SK-N-SH (cell line): ENCODE data around the gene WNT3. TPM values are rescaled to one million over a fixed set of nuclear protein-coding genes. Genes with fewer than 3 reads are reported as not detected.

ENCODE experiments used
- CTCF ChIA-PET: fragments of 300-600, 350-600 bp; formaldehyde crosslinking; extraction: SDS; loops from one replicate; lab custom pipeline; 2021; lab: Yijun Ruan, JAX
- POLR2A ChIA-PET: fragments of 350-600 bp; sonication (Branson Sonifier 250); formaldehyde crosslinking; extraction: SDS; loops from one replicate; lab custom pipeline; 2020; ENCODE audit warnings: antibody characterized with exemption, inconsistent platforms; lab: Yijun Ruan, JAX
- DNase-seq: peaks from one replicate; pipeline ENCODE4 v3.0.0; 2012
- H2AFZ ChIP-seq: fragments of 200-600 bp; sonication (generic); 2 replicates; pipeline ENCODE4 v1.8.1; 2016; ENCODE audit warnings: antibody characterized with exemption, mild to moderate bottlenecking, low read depth
- H3F3A ChIP-seq: fragments of 200-600 bp; sonication (generic); replicated peaks from 2 replicates; pipeline ENCODE3; 2016; ENCODE audit warnings: antibody characterized with exemption, mild to moderate bottlenecking; ENCODE audit not compliant: insufficient read depth
- H3K27ac ChIP-seq, 2 experiments: fragments of 200-500 bp in 1 of 2; fragments of 200-600 bp in 1 of 2; sonication (Bioruptor generic) in 1 of 2; sonication (generic), shearing (Covaris generic) in 1 of 2; 2 replicates each; pipeline versions ENCODE4 v1.5.1 to v1.6.1; 2014 to 2016; ENCODE audit warnings: low read depth in 2 of 2, inconsistent platforms in 1 of 2, low read length in 1 of 2, mild to moderate bottlenecking in 1 of 2, mixed read lengths in 1 of 2
- H3K27me3 ChIP-seq: fragments of 200-600 bp; sonication (generic), shearing (Covaris generic); 2 replicates; pipeline ENCODE4 v1.6.1; 2016; ENCODE audit warnings: mixed run types; ENCODE audit not compliant: insufficient read depth
- H3K36me3 ChIP-seq, 2 experiments: fragments of 200-500 bp in 1 of 2; fragments of 200-600 bp in 1 of 2; sonication (Bioruptor generic) in 1 of 2; sonication (generic) in 1 of 2; replicated peaks in 1 of 2; 2 replicates each; pipeline versions ENCODE3 to v1.5.1; 2014 to 2016; ENCODE audit warnings: low read length in 1 of 2, mild to moderate bottlenecking in 1 of 2; ENCODE audit not compliant: insufficient read depth in 2 of 2, control insufficient read depth in 1 of 2
- H3K4me1 ChIP-seq, 2 experiments: fragments of 200-500 bp in 1 of 2; fragments of 200-600 bp in 1 of 2; sonication (Bioruptor generic) in 1 of 2; sonication (generic), shearing (Covaris generic) in 1 of 2; 2 replicates each; pipeline versions ENCODE4 v1.5.1 to v1.6.1; 2014 to 2016; ENCODE audit warnings: low read depth in 1 of 2, low read length in 1 of 2, mixed run types in 1 of 2; ENCODE audit not compliant: insufficient read depth in 2 of 2, control insufficient read depth in 1 of 2
- H3K4me2 ChIP-seq: fragments of 200-600 bp; sonication (generic), shearing (Covaris generic); 2 replicates; pipeline ENCODE4 v1.6.1; 2017; ENCODE audit warnings: mixed run types
- H3K4me3 ChIP-seq, 2 experiments: fragments of 200-500 bp in 1 of 2; fragments of 200-600 bp in 1 of 2; sonication (Bioruptor generic) in 1 of 2; sonication (generic), shearing (Covaris generic) in 1 of 2; 2 replicates each; pipeline versions ENCODE4 v1.5.1 to v1.8.1; 2014 to 2016; ENCODE audit warnings: low read depth in 2 of 2, inconsistent platforms in 1 of 2, low read length in 1 of 2, mild to moderate bottlenecking in 1 of 2, mixed read lengths in 1 of 2, moderate library complexity in 1 of 2
- H3K79me2 ChIP-seq: fragments of 200-600 bp; sonication (generic); 2 replicates; pipeline ENCODE4 v1.8.1; 2017; ENCODE audit warnings: mild to moderate bottlenecking; ENCODE audit not compliant: insufficient read depth
- H3K9ac ChIP-seq: fragments of 200-600 bp; sonication (generic); 2 replicates; pipeline ENCODE4 v1.6.1; 2017; ENCODE audit warnings: mixed run types
- H3K9me2 ChIP-seq: fragments of 200-600 bp; sonication (generic); 2 replicates; pipeline ENCODE4 v1.6.1; 2017; ENCODE audit warnings: mixed run types
- H3K9me3 ChIP-seq: fragments of 200-600 bp; sonication (generic); 2 replicates; pipeline ENCODE4 v1.6.1; 2017; ENCODE audit warnings: mixed run types, mild to moderate bottlenecking, moderate library complexity
- H4K20me1 ChIP-seq: fragments of 200-600 bp; sonication (generic); 2 replicates; pipeline ENCODE4 v1.6.1; 2017; ENCODE audit warnings: mild to moderate bottlenecking, mixed run types; ENCODE audit not compliant: insufficient read depth
- ELF1 ChIP-seq: IDR thresholded peaks from 2 replicates; pipeline ENCODE4 v1.4.0; 2012
- EZH2phosphoT487 ChIP-seq: fragments of 200-600 bp; sonication (generic); IDR thresholded peaks from 2 replicates; pipeline ENCODE4 v1.6.1; 2017; ENCODE audit warnings: low read depth, mixed run types, mild to moderate bottlenecking, antibody characterized with exemption, moderate library complexity, borderline replicate concordance
- FOSL2 ChIP-seq: IDR thresholded peaks from 2 replicates; pipeline ENCODE4 v1.4.0; 2012; ENCODE audit warnings: low read depth, mild to moderate bottlenecking, moderate library complexity, borderline replicate concordance
- FOXM1 ChIP-seq: IDR thresholded peaks from 2 replicates; pipeline ENCODE4 v1.4.0; 2012; ENCODE audit warnings: low read depth, mild to moderate bottlenecking
- GABPA ChIP-seq: IDR thresholded peaks from 2 replicates; pipeline ENCODE4 v1.4.0; 2012; ENCODE audit warnings: low read depth, mild to moderate bottlenecking
- JUND ChIP-seq: IDR thresholded peaks from 2 replicates; pipeline ENCODE4 v1.4.0; 2012
- MAX ChIP-seq: IDR thresholded peaks from 2 replicates; pipeline ENCODE4 v1.4.0; 2012; ENCODE audit warnings: low read depth
- MXI1 ChIP-seq: IDR thresholded peaks from 2 replicates; pipeline ENCODE4 v1.6.1; 2012; ENCODE audit warnings: mild to moderate bottlenecking, low read depth, low read length, improper control_type of control experiment
- PBX3 ChIP-seq: IDR thresholded peaks from 2 replicates; pipeline ENCODE4; 2012
- REST ChIP-seq: IDR thresholded peaks from 2 replicates; pipeline ENCODE4 v1.6.1; 2012; ENCODE audit warnings: mild to moderate bottlenecking, low read depth, low read length, moderate library complexity
- SIN3A ChIP-seq: IDR thresholded peaks from 2 replicates; pipeline ENCODE4 v1.6.1; 2012; ENCODE audit warnings: low read depth, mild to moderate bottlenecking, low read length, moderate library complexity, borderline replicate concordance
- SMC3 ChIP-seq: IDR thresholded peaks from 2 replicates; pipeline ENCODE4 v1.6.1; 2012; ENCODE audit warnings: low read depth, low read length, improper control_type of control experiment
- TAF1 ChIP-seq: IDR thresholded peaks from 2 replicates; pipeline ENCODE4 v1.6.1; 2012; ENCODE audit warnings: low read depth, mild to moderate bottlenecking, low read length, moderate library complexity, borderline replicate concordance
- TCF12 ChIP-seq: IDR thresholded peaks from 2 replicates; pipeline ENCODE4 v1.4.0; 2012
- USF1 ChIP-seq: IDR thresholded peaks from 2 replicates; pipeline ENCODE4 v1.4.0; 2012; ENCODE audit warnings: low read depth, borderline replicate concordance
- USF2 ChIP-seq: fragments of 150-350 bp; IDR thresholded peaks from 2 replicates; pipeline ENCODE4 v1.6.1; 2017; ENCODE audit warnings: antibody characterized with exemption, low read length, low read depth, borderline replicate concordance
- YY1 ChIP-seq: IDR thresholded peaks from 2 replicates; pipeline ENCODE4 v1.4.0; 2012; ENCODE audit warnings: low read depth, mild to moderate bottlenecking
- ZBTB33 ChIP-seq: IDR thresholded peaks from 2 replicates; pipeline ENCODE4 v1.4.0; 2012; ENCODE audit warnings: low read depth, borderline replicate concordance
- WGBS: methylation state at CpG from one replicate; pipeline ENCODE4 v1.1.6; 2017; ENCODE audit warnings: low lambda C conversion rate; 5-methylcytosine and 5-hydroxymethylcytosine counted together
- polyA plus RNA-seq, 3 experiments: library from polyadenylated mRNA; depleted of rRNA; stranded (reverse); fragments of >200 nt; gene quantifications; 2 replicates each; pipeline ENCODE4 v1.2.3, GENCODE V29; 2012

Gene WNT3
- polyA plus RNA-seq, 1 of the 3 experiments (the other 2 are of a cell fraction): 5.3 TPM

- POLR2A ChIA-PET: no interaction called here
- H3F3A ChIP-seq: no peaks in the 10 kb centered on the region
- no peak overlapping the region for H3K4me3 ChIP-seq
- no peaks in the 10 kb centered on the region for H4K20me1 ChIP-seq
- 79% methylated on average over 6 of the region's 7 CpGs for WGBS
- peaks cover 16% of the 10 kb centered on the region; the same call in 1 of the 2 replicates for H3K27me3 ChIP-seq
- CTCF ChIA-PET: interaction anchor here (1.6 to 2.9 kb wide), 4 partner anchors 9 to 45 kb away, joined by 5 to 11 read pairs (median 8); no protein-coding TSS in a partner anchor
- no peaks in the 10 kb centered on the region for H3K9me3 ChIP-seq
- H3K4me1 ChIP-seq: no peaks in the 10 kb centered on the region
- no peak for DNase-seq
- H2AFZ ChIP-seq: no peak overlapping the region
- no peaks in the 10 kb centered on the region for H3K79me2 ChIP-seq
- H3K9ac ChIP-seq: no peak overlapping the region
- H3K27ac ChIP-seq: no peak overlapping the region
- TF ChIP-seq PBX3 (no peak), MAX (no peak), EZH2phosphoT487 (no peak), MXI1 (no peak), GABPA (no peak), SMC3 (no peak), ELF1 (no peak), USF1 (no peak), YY1 (no peak), USF2 (no peak), REST (no peak), FOSL2 (no peak), ZBTB33 (no peak), JUND (no peak), FOXM1 (no peak), TCF12 (no peak), TAF1 (no peak), SIN3A (no peak)
- H3K9me2 ChIP-seq: no peaks in the 10 kb centered on the region
- no peaks in the 10 kb centered on the region for H3K36me3 ChIP-seq
- no peak overlapping the region for H3K4me2 ChIP-seq
These were observed 22.0 kb downstream of the WNT3 start for GRCh38 chr17:46796524-46796923.
